GM10248 (cell line): ENCODE results near the gene CHST1.

Experiments
- CTCF ChIA-PET: fragments of 300-600 bp; sonication (Branson Sonifier 250); formaldehyde crosslinking; extraction: SDS; loops from one replicate; lab custom pipeline; 2021; ENCODE audit warnings: antibody characterized with exemption; lab: Yijun Ruan, JAX
- POLR2A ChIA-PET: fragments of 350-650 bp; sonication (Branson Sonifier 250); formaldehyde crosslinking; extraction: SDS; loops from one replicate; lab custom pipeline; 2020; ENCODE audit warnings: antibody characterized with exemption; lab: Yijun Ruan, JAX
- DNase-seq: peaks from one replicate; pipeline ENCODE4 v3.0.0; 2012; ENCODE audit errors: extremely low spot score
- CTCF ChIP-seq: IDR thresholded peaks from 2 replicates; pipeline ENCODE4 v1.5.1; 2012; ENCODE audit warnings: mild to moderate bottlenecking, low read depth; ENCODE audit errors: extremely low read depth, missing control alignments, control extremely low read depth

The CHST1 gene

GRCh38 chr11:45605051-45605450 lies 60.4 kb downstream of the CHST1 start:
- TF ChIP-seq CTCF, result no peak
- ChIA-PET POLR2A (no interaction called here), CTCF (no interaction called here)
- no peak for DNase-seq

GRCh38 chr11:45603946-45604682 lies 61.3 kb downstream of the CHST1 start:
- CTCF ChIA-PET, result interaction anchor here (1.1 kb wide), 1 partner anchor 14 kb away, joined by 3 read pairs; no protein-coding TSS in a partner anchor
- TF ChIP-seq CTCF, result no peak
- POLR2A ChIA-PET, result no interaction called here
- DNase-seq, result no peak

GRCh38 chr11:45599161-45599943 lies 66.1 kb downstream of the CHST1 start:
- POLR2A ChIA-PET, result no interaction called here
- TF ChIP-seq CTCF, result no peak
- no peak for DNase-seq
- CTCF ChIA-PET, result interaction anchor here (1.8 kb wide), 1 partner anchor 9 kb away, joined by 4 read pairs; no protein-coding TSS in a partner anchor
